Activated T-helper 1 cell treated with anti-CD3 and anti-CD28 coated beads, Interleukin-2, amount 50 U/mL, for 16 hours (primary cell): ENCODE data around the gene PTHLH.

ENCODE experiments used
- DNase-seq, 2 donors: peaks; one replicate each; pipeline ENCODE4 v3.0.0-alpha.2; 2020; ENCODE audit warnings: low read depth in 1 of 2, low spot score in 1 of 2

Gene PTHLH

GRCh38 chr12:27975222-27976136 lies 2.9 kb upstream of the PTHLH start:
- DNase-seq = no peak

- no peak for DNase-seq
Observed at GRCh38 chr12:27974735-27975221, 2.2 kb upstream of the PTHLH start.

DNA sequence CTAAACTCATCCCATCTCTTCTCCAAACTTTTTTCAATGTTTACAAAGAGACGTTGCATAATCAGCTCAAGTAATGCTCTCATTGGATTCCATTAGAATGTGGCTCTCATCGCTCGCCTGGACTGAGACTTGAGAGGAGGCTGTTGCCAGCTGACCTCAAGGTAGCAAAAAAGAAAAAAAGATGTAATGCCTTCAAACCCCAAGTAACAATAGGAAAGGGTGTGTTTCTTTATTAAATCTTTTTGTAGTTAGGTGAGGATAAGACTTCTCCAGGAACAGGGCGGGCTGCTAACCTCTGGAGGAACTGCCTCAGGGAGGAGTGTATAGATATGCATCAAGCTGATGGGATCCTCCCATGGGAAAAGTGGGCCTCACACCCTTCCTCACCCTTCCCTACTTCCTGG lies 956 bp upstream of the PTHLH start:
- DNase-seq = no peak

DNA sequence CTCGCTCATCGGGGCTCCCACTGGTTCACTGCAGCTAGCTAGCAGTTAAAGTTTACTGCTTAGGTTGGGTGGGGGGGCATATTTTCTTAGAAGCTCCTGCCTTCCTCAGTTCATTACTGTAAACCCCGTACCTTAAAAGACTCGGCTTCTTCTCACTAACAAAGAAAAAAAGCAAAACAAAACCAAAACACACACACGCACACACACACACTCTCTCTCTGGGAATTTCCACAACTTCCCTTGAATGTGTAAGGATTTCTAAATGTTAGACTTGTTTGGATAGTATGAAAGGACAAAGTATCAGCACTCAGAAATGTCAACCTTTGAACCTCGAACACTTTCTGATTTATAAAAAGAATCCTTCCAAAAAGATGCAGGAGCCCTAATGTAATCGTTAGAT lies 927 bp downstream of the PTHLH start:
- no peak for DNase-seq

DNA sequence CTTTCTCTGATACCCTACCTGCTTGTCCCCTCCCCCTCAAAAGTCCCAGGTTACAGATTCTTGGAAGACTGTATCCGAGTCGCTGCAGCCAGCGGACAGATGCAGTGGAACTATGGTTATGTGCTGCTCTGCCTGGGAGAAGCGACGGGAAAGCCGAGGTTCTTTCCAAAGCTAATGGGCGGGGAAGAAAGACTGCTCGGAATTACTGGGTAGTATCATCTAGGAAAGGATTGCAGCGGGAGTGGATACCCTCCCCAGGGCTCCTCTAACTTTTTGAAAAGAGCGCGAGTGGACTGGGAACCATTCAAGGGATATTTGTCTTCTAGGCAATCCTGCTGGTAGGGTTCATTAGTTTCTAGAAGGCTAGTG lies 1.4 kb downstream of the PTHLH start:
- DNase-seq = no peak

DNA sequence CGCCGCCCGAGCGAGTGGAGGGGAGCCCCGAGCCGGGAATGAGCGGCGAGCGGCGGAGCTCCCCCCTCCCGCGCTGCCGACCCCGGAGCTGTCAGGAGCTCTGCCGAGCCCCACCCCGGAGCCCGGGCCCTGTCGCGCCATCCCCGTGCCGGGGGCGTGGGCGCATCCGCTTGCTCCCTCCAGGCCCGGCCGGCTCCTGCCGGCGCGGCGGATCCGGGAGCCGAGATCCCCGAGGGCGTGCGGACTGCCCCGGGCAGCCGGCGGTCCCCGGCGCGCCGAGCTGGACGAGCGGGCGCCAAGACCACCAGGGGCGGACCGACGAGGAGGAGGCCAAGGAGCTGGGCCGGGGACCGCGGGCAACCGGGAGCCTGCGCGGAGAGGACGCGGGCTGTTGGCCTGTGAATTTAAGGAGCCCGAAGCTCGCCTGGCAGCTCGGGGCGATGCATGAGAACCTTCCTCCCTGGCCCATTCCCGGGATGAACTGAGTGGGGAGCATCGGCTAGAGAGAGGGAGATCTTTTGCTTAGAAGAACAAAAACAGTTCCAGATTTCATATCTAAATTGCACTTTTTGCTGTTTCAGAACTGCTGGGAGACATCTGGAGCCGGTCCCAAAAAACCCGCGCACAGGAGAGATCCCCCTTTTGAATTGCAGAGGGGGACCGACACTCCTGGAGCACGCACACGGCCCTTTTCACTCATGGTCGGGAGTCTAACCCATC lies 2.0 kb downstream of the PTHLH start:
- no peak for DNase-seq

DNA sequence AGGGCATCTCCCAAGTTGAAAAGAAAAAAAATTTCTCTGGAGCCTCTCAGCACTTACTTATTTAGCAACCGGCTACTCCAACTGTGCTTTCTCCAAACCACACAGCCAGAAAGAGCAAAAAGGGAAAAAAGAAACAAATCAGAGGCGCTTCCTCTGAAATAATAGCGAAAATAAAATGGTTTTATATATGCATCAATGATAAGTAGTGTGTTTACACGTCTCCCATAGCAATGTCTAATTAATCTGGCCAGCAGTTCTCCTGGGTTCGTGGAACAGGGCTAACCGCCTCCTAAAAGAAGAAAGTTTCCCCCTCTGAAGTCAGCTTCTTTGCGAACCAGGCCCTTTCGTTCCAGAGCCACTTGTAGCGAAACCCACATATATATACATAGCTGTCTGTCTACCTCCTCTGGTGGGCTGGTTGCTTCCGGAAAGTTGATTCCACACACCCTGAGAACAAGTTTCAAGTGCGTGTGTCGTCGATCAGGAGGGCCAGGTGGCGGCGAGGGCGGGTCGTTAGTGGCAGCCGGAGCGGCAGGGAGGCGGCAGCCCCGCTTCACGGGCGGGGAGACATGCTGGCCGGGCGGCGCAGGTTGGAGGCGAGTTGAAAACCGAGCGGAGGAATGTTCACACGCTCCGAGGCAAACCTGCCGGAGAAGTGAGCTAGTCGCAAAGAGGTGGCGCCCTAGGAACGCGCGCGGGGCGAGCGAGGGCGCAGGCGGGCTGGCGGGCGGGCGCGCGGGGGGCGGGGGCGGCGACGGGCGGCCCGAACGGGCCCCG lies 2.7 kb downstream of the PTHLH start:
- DNase-seq = peak in 1 of 2 donors; percentile 19

DNA sequence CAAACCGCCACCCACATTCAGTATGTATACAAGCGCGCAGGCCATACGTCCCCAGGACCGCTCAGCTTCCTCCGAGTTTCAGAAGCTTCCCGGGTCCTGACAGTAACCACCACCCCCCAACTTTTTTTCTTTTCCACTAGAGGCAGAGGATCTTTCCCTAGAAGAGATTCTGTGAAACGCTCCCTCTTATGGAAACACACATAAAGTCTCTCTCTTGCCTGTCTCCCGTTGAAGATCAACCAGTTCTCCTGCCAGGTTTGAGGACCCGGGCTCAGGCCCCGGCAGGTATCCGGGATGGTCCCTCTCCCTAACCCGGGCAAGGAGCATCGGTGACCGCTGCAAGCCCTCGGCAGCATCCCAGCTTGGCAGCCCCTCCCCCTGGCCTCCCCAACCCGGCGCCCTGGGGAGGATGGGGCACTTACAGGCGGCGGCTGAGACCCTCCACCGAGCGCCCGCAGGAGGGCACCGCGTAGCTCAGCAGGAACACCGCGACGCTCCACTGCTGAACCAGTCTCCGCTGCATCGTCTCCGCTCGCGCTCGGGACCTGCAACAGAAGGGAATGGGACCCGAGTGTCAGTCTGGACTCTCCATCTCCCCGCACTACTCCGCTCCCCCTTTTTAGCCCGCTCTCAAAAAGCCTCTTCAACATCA lies 3.4 kb downstream of the PTHLH start:
- no peak for DNase-seq

DNA sequence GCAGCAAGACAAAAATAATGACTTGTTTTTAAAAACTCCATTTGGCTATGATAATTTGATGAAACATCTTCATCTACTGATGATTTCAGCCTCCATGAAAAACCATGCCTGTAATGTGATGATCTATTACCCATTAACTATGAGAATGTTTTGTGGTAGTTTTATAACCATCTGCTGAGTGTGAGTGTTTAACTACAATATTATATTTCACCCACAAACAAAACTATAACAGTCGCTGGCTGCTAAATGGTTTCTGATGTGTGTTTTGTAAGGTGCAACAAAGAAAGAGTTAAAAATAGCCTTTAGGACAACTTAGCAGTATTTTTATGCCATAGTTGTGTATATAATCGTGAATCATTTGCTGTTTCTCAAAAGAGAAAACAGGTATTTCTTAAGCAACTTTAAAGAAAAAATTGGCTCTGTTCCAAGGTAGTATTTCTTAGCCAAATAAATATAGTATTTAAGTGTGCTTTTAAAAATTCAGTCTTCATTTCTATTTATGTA lies 4.9 kb downstream of the PTHLH start:
- DNase-seq = no peak

DNA sequence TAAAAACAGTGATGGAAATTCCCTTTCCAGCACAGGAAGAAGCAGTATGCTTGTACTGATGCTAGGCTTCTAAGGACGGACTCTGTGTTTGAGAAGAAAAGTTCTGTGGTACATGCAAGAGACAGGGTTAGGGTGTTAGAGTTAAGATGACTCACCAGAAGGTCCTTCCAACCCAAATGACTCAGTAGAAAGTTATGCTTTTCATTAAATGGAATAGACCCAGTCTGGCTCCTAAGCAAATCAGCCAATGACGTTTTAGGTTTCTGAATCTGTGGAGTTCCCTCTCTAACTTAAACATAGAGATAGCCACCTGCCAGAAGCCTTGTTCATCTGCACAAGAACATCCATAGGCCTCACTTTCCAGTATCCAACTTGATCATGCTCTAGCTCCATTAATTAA lies 5.7 kb downstream of the PTHLH start:
- DNase-seq = no peak

DNA sequence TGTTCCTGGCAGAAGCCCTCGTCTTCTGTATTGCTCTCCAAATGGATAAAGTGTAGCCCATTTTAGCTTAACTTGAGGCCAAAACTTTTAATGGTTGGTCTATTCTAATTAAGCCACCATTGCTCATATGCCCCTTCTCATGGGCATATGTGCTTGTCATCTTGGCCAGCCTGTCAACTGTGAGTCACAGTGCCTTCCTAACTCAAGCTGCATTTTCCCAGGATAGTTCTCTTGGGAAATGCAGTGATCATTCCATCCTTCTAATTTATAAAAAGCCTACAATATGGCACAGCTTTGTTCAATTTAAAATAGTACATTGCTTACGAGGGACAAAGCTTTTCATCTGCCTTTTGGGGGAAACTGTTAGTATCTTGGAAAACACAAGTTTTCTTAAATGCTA lies 6.6 kb downstream of the PTHLH start:
- no peak for DNase-seq

GRCh38 chr12:27965411-27965810 lies 7.1 kb downstream of the PTHLH start:
- no peak for DNase-seq

- no peak for DNase-seq
Observed at GRCh38 chr12:27964123-27964522, 8.4 kb downstream of the PTHLH start.

DNA sequence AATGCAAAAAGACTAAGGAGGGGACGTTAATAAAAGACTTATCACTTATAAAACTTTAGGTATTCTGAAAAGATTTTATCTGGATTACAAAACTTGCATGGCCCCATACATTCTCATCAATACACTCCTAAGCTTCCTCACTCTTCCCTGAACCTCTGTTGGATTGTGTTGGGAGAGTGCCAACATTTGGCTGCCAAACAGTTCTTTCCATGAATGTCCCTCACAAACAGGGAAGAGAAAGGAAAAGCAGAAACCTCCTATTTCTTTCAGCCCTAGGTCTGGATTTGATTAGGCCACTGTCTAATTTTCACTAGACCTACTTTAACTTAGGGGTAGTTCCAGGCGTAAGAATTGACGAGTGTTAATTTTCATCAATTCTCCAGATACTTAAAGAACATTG lies 11.7 kb downstream of the PTHLH start:
- no peak for DNase-seq

- DNase-seq = no peak
Observed at GRCh38 chr12:27958675-27959074, 13.9 kb downstream of the PTHLH start.

- DNase-seq = no peak
Observed at GRCh38 chr12:27957366-27957765, 15.2 kb downstream of the PTHLH start.

GRCh38 chr12:27953817-27954216 lies 18.7 kb downstream of the PTHLH start:
- DNase-seq = no peak

DNA sequence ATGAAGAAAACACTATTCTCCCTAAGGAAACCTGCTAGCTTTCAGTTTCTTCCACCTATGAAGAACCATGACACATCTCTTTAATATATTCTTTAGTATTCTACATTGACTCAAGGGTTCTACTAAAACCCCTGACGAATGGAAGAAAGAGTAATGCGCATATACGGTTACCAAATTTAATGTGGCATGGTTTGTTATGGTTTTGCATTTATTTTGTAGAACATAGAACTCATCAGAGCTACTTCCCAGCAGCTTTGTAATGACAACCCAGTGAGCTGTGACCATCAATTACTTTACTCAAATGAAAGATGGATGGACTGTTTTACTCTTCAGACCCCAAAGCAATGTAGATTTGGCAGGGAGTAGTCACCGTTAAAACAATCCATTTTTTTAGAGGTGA lies 19.2 kb downstream of the PTHLH start:
- no peak for DNase-seq

DNA sequence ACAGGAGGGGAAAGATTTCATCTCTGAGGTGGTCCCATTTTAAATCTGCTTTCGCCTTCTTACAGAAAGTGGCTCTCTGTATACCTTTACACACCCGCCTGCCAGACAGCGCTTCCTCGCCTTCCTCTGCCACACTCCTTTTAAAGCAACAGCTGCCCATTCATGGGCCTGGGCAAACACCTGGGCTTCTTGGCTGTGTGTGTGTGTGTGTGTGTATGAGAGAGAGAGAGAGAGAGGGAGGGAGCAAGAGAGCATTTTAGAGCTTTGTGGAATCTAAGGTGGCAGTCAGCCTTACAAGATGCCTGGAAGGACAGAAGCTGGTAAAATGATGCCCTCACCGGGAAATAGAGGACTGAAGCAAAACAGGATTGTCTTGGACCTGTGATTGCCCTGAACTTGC lies 20.0 kb downstream of the PTHLH start:
- no peak for DNase-seq

DNA sequence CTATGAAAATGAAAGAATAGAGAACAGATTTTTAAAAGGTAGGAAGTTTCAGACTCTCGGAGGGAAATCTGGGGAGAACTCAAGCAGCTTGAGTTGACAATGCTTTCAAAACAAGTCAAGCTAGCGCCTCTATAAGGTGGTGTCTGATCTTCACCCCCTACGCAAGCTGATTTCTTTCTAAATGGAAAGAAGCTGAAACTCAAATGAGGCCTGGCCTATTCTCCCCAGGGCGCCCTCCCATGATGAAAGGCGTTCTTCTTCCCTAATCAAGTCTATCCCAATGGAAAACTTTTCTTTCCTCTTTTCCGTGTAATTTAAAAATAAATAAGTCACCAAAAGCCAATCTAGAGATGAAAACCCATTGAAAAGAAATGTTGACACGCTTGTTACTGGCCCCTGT lies 20.6 kb downstream of the PTHLH start:
- no peak for DNase-seq

DNA sequence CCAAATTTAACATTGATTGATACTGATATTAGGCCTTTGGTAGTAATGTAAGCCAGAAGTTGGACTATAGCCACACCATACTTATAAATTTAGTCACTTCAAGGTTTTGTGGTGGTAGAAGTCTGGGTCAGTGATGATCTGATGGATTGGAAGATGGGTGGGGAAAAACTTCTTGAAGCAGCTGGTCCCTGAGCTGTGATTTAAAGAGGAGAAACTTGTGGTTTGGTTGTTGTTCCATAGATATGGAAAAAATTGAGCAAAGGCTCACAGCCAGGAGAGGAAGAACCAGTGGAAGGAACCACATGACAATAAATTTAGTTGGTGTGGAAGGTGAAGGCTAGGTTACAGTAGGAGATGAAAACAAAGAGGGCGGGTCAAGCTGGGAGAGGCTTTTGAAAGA lies 26.1 kb downstream of the PTHLH start:
- DNase-seq = no peak
